NB4 (cell line): Measurements from ENCODE around the gene LIMS1.
"Not testable (repeated sequence)": the region's sequence is repeated elsewhere in the genome, so short reads cannot be mapped to it uniquely, and the experiment has no call there.

Source experiments
- DNase-seq: peaks from one replicate; pipeline ENCODE4 v3.0.0; 2010; ENCODE audit warnings: low read depth
- H3K4me3 ChIP-seq: one replicate; pipeline ENCODE4 v1.5.1; 2011; ENCODE audit warnings: mild to moderate bottlenecking, low read depth, low read length, moderate library complexity
- CTCF ChIP-seq: IDR thresholded peaks from one replicate; pipeline ENCODE4 v1.5.1; 2012; ENCODE audit warnings: low read depth, low read length
- MAX ChIP-seq: IDR thresholded peaks from 2 replicates; pipeline ENCODE4 v1.6.1; 2011; ENCODE audit warnings: low read depth, low read length
- MYC ChIP-seq: IDR thresholded peaks from 2 replicates; pipeline ENCODE4 v1.6.1; 2011; ENCODE audit warnings: low read depth, low read length
- POLR2A ChIP-seq: IDR thresholded peaks from 2 replicates; pipeline ENCODE4 v1.6.1; 2011; ENCODE audit warnings: mild to moderate bottlenecking; ENCODE audit not compliant: insufficient read length; ENCODE audit errors: extremely low read depth

The LIMS1 gene

DNA sequence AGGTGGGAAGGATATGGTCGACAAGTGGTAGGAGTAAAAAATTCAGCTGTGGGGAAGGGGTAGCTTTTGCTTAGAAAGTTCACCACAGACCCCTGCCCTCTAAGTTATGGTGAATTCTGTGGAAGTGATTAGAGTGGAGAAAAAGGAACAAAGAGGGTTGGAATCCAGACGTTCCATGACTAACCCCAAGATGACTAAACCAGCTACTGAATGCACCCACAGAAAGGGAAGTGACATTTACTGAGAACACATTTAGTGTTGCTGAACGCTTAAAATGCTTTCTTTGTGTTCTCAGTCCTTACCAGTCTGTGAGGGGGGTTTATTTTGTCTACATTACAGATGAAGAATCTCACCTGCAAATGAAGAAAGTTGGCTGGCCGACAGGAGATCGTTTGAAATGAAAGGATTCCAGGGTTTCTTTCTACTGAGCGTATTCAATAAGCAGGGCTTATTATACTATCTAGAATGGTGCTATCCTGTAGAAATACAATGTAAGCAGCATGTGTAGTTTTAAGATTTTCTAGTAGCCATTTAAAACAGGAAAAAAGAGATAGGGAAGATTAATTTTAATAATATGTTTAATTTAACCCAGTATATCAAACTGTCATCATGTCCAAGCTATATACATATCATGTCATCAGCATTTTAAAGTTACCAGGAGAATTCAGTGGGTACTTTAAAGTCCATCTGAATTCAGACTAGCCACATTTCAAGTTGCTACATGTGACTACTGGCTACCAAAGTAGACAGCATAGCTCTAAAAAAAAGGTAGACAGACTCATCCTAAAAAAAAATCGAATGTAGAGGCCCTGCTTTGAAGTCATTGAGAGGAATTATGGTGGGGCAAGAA is 60.1 kb downstream of the LIMS1 start:
- peak overlapping the region; percentile 29 for H3K4me3 ChIP-seq
- TF ChIP-seq MAX (peak; percentile 37; the same call in 1 of the 2 replicates), CTCF (no peak), MYC (peak; percentile 21; the same call in 1 of the 2 replicates), POLR2A (no peak)
- DNase-seq = peak; percentile 90

DNA sequence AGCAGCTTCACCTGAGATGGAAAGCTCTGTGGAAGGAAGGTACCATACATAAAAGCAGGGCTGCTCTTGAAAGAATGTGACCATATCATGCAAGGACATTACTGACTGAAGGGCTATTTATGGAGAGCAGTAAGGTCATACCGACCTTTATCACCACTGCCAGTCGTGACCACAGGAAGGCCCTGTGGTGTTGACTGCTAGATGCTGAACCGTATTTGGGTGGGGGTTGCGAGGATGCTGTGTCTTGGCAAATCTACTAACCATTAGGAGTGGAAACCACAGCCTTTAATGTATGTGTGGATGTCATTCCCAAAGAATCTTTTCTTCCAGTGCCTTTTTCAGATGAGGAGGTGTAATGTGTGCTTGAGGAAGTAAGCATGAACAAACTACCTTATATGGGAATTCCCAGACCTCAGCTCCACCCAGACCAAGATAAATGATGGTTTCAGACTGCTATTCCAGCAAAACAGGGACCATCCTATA is 60.8 kb downstream of the LIMS1 start:
- DNase-seq = peak; percentile 87
- no peak overlapping the region for H3K4me3 ChIP-seq
- TF ChIP-seq MAX (no peak), MYC (0 out of 2 replicates have a peak, but pooled peaks have one; percentile 20), CTCF (no peak)

- not testable (repeated sequence) for DNase-seq, H3K4me3 ChIP-seq
Measured at GRCh38 chr2:108595771-108596170, 61.5 kb downstream of the LIMS1 start.

GRCh38 chr2:108597105-108597744 is 63.0 kb downstream of the LIMS1 start:
- not testable (repeated sequence) for H3K4me3 ChIP-seq
- DNase-seq = peak; percentile 58

GRCh38 chr2:108601199-108601598 is 66.9 kb downstream of the LIMS1 start:
- not testable (repeated sequence) for H3K4me3 ChIP-seq, DNase-seq

DNA sequence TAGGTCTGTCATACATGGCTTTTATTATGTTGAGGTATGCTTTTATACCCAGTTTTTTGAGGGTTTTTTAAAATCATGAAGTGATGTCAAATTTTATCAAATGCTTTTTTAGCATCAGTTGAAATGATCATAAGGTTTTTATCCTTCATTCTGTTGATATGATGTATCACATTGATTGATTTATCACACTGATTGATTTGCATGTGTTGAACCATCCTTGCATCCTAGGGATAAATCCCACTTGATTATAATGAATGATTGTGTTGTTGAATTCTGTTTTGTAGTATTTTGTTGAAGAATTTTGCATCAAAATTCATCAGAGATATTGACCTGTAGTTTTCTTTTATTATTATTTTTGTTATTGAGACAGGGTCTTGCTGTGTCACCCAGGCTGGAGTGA is 68.2 kb downstream of the LIMS1 start:
- DNase-seq = no peak
- TF ChIP-seq MAX (no peak), POLR2A (no peak), MYC (no peak), CTCF (no peak)
- no peak overlapping the region for H3K4me3 ChIP-seq

DNA sequence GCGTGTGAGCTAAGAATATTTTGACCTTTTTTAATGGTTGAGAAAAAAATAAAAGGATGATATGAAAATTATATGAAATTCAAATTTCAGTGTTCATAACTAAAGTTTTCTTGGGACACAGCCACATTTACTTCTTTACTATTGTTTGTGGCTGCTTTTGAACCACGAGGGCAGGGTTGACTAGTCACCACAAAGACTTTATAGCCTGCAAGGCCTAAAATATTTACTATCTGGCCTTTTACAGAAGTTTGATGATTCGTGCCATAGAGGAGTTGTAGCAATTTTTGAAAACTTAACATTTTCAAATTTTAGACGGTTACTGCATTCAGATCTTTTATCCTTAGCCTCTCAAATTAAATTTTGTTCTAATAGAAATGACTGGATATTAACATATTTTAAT is 69.9 kb downstream of the LIMS1 start:
- TF ChIP-seq POLR2A (no peak), MAX (0 out of 2 replicates have a peak, but pooled peaks have one; percentile 12)
- peak; percentile 61 for DNase-seq
- no peak overlapping the region for H3K4me3 ChIP-seq

DNA sequence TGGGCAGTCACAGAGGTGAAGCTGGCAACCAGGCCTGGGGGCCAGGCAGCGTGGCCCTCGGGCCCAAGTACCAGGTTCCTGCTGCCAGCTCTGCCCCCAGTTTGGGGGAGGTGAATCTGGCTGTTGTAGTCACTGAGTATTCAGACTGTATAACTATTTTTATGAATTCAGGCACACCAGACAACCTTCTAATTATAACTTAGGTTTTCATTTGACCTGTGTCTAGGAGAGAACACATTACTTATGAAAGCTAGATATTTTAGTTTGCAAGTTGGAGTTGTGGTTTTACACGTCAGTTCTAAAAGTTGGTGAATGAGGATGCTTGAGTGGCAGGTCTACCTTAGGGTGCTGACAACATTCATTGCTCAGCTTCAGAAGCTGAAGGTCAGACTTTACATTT is 71.7 kb downstream of the LIMS1 start:
- TF ChIP-seq MAX = no peak
- DNase-seq = no peak
- H3K4me3 ChIP-seq = no peak overlapping the region
